GM19238 (cell line): ENCODE results near the gene RGS9.
"Not testable (repeated sequence)": the region's sequence is repeated elsewhere in the genome, so short reads cannot be mapped to it uniquely, and the experiment has no call there.

Experiments used
- DNase-seq: peaks from one replicate; pipeline ENCODE4 v3.0.0; 2011; ENCODE audit warnings: low spot score; ENCODE audit not compliant: insufficient read length

The RGS9 gene

DNA sequence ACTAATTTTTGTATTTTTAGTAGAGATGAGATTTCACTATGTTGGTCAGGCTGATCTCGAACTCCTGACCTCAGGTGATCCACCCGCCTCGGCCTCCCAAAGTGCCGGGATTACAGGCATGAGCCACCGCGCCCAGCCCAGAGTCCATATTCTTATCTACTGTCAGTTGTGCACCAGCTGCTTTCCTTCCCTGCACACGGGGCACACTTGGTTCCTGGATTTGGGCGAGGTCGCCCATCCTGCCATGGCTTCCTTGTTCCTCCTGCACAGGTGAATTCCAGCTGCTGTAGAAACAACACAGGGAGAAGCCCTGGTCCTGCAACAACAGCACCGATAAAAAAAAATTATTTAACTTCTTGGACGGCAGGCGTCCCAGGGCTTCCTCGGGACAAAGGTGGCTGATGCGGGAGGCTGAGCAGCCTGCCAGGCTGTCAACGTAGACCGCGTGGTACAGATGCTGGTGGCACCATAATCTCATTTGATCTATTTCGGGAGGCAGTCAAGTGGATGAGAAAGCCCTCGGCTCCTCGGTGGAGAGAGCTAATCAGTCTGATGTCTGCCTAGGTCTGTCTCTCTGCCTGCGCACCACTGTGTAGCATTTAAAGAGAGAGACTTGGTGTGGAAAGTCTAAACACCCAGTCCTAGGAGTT, 19.1 kb downstream of the RGS9 start:
- DNase-seq = no peak

DNA sequence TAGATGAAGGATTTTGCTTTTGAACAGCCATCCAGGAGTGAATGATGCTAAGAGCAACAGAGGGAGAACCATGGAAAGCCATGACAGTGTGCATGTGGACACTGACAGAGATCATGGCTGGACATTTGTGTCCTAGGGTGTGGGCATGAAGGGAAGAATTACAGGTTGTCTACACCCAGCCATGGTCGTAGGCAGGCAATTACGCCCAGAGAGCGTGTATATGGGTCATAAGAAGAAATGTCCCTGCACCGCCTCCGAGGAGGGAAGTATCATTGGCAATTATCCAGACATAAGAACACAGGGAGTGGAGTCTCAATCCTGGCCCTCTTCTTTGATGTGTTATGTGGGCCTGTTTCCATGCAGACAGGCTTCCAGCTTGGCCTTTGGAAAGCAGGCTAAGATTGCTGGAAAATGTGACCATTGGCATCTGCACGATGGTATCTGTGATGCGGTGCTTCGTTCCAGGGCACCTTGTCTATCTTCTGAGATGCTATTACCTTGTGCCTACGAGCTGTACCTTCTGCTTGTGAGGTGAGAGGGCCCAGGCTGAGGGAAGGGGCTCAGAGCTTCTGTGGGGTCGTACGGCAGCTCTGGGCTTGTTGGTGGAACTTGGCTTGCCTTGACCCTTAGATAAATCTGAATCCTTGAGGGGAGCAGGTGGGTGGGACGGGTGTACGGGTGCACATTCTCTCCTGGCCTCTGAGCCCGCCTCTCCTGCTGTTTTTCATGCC, 19.8 kb downstream of the RGS9 start:
- DNase-seq = no peak

DNA sequence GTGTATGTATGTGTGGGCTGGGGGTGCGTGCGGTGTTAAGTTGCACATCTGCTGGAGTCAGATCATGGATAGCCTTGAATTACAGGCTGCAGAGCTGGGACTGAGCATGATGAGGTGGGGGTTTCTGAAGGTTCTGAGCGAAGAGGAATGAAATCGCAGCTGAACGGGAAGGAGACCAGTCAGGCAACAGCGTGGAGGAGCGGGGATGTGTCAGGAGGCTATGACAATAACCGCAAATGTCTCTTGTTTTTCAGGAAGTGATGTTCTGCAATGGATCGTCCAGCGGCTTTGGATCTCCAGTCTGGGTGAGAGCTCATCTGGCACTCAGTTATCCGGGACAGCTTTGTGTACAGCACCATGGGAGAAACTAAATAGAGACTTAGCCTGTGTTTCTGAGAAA, 20.9 kb downstream of the RGS9 start:
- DNase-seq = no peak

DNA sequence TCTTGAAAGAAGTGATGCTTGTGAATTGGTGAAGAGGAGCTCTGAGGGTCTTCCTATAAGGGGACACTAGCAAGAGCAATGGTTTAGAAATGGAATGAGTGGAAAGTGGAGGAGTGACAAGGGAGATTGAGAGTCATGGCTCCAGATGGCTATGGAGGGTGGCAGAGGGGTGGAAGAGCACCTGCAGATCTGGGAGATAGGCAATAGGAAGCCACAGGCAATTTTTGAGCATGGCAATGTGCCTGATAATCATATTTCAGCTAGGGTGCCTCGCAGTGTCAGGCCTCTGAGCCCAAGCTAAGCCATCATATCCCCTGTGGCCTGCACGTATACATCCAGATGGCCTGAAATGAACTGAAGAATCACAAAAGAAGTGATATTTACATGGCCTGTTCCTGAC, 21.5 kb downstream of the RGS9 start:
- no peak for DNase-seq

DNA sequence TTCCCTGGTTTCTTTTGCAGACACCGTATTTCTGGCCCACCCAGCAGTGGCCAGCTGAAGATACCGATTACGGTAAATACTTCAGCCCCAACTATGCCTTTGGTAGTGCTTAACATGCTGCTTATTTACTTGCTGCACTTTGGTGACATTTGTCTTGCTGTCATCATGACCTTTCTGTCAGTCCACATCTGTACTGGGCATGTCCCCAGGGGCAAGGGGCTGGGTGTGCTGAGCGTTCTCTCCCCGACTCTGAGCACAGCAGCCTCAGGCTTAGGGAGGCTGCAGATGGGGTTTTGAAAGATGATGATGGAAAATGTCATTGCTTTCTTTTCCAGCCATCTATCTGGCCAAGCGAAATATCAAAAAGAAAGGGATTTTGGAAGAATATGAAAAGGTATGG, 23.3 kb downstream of the RGS9 start:
- no peak for DNase-seq

DNA sequence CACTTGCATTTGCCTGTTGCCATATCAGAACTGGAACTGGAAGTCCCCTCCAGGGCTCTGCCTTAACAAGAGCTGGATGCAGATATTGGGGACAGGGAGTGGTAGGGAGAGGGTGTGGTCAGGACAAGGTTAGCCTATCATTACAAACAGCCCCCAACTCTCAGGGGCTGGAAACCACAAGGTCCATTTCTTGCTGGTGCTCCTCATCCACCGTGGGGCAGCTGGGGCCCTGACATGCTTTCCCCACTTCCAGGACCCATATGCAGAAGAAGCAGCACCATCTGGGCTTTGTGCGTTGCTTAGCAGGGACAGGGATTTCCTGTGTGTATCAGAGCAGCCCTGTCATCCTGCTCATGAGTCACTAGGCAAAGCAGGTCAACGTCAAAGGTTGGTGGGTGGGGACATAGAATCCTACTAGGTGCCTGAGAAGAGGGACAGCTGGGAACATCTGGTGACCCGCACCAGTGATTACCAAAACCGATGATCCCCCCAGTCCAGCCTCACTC, 26.9 kb downstream of the RGS9 start:
- peak; percentile 35 for DNase-seq

DNA sequence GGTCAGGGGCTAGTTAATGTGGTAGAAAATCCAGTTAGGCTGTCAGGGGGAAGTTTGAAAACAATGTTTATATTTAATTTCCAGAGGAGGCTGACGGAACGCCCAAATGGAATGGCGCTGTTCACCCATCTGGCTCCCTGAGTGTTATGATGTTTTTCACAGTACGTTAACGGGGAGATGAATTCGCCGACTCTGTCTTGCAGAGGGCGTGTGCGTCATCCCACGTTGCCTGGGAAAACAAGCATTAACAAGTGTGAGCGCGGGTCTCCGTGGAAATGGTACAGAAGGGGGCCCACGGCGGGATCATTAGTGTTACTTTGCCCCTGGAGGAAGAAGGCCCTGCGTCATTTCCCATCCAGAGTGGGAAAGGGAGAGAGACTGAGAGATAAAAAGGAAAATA, 29.6 kb downstream of the RGS9 start:
- no peak for DNase-seq

DNA sequence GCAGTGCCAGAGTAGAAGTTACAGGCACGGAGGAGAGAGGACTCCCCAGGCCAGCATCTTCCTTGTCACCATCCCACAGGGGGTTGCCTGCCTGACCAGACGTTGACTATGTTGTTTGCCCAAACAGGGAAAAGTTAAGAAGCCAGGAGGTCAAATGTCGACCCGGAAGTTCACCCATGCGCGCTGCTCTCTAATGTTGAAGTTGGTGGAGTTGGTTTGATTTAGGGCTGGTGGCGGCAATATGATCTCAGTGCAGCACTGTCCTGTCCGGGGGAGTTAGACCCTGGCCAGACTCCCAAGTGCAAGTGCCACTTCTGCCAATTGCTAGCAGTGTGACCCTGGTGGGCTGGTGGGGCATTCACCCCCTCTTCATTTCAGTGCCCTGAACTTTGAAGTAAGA, 30.4 kb downstream of the RGS9 start:
- DNase-seq = no peak

DNA sequence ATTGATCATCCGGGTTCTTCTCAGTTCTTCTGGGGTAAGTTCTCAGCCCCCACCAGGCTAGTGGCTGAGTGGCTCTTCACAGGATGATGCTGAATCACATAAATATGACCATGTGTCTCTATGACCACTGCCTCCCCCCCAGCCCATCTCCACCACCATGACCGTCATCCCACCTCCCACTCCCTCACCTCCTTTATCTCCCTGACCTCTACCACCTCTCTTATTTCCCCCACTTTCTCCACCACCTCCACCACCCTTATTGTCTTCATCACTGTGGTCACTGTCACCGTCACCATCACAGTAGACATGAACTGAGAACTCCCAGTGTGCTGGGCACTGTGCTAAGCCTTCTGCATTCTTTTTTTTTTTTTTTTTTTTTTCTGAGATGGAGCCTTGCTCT, 32.5 kb downstream of the RGS9 start:
- no peak for DNase-seq

DNA sequence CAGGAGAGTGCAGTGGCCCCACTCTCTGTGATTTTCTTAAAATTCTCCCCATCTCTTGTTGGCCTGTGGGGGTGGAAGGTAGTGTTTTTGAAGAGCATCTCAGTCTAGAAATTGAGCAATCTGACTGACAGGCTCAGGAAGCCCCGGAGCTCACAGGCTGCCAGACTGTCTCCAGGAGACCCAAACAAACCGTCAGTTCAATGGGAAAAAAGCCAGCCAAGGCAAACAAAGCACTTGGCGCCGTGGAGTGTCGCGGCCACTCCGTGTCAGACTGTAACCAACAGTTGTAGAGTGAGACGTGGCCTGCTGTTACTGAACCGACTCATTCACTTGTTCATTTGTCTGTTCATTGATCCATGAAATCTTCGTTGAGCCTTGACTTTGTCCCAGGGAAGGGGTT, 33.7 kb downstream of the RGS9 start:
- no peak for DNase-seq

DNA sequence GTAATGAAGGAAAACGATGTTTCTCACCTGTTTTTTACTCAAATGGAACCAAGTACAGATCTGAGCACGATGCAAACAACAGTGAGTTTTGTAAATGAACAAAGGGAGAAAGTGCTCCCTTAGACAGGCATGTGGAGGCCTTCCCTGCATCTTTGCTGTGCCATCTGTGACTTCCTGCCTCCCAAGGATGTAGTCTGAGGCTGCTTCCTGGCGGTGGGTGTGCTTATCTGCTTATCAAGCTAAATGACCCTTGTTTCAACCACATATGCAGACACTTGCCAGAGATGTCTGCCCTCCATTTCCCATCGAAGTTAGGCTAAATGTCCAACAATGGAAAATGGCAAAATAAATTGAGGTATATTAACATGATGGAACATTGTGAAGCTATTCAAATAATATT, 34.6 kb downstream of the RGS9 start:
- DNase-seq = no peak

DNA sequence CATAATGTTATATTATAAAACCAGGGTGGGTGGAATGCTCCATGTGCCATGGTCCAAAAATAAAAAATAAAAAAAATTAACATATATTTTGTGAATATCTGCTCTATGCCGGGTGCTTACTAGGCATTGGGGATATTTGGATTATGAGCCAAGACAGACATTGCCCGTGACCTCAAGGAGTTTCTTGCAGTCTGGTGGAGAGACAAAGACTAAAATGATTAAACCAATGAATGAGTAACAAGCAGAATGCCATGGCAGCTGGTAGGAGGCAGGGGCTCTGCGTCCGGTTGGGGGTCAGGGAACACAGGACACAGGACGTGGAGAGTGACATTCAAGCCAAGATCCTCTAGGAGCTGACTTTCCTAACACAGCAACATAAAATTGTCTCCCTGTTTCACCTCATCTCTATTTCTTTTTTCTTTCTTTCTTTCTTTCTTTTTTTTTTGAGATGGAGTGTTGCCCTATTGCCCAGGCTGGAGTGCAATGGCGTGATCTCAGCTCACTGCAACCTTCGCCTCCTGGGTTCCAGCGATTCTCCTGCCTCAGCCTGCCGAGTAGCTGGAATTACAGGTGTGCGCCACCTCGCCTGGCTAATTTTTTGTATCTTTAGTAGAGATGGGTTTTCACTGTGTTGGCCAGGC, 35.4 kb downstream of the RGS9 start:
- DNase-seq = no peak

DNA sequence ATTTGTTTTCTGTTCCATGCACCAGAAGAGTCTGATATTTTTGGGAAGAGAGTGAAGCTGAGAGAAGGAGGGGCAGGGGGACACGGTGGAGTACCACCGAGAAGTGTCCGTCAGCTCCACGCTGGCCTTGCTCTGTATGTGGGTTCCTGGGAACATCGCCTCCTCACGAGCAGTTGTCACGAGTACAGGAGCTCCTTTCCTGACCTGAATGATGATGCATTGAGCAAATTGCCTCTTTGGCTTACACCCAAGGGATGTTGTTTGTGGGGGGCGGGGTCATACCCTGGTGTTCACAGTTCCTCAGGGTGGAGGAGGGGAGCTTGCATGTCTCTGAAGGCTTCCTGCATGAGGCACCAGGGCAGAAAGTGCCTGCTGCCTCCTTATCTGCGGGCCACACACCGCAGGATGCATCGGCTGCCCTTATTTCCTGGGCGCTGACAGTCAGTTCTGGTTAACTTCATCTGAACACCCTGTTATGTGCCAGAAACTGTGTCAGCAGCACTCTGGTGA, 36.2 kb downstream of the RGS9 start:
- DNase-seq = no peak

DNA sequence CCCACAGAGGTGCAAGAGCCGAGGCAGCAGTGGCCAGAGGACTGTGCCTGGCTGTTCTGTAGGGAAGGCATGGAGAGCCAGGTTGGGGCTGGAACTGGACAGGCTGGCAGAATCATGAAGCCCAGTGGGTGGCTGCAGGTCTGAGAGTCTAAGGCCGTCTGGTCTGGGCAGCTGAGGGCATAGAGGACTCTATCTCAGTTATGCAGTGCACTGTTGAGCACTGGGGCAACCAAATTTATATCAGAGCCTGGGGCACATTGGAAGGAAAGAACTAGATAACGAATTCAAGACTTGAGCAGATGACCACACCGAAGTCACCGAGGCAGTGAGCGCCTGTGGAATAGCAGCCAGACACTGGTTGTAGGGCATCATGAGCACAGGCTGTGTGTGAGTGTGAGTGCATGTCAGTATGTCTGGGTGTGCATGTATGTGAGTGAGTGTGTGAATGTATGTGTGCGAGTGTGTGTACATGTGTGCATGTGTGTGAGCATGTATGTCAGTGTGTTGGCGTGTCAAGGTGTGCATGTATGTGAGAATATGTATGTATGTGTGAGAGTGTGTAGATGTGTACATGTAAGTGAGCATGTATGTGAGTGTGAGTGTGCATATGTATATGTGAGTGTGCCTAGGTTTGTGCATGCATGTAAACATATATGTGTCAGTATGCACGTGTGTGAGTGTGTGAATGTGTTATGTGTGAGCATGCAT, 37.0 kb downstream of the RGS9 start:
- DNase-seq = no peak

DNA sequence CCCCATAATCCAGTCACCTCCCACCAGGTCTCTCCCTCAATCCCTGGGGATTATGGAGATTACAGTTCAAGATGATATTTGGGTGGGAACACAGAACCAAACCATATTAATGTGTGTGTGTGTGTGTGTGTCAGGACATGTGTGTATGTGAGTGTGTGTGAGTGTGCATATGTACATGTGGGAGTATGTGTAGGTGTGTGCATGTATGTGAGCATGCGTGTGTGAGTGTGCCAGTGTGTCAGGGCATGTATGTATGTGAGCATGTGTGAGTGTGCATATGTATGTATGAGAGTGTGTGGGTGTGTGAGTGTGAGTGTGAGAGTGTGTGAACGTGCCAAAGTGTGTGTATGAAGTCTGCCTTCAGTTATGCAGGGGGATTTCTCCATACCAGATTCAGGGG, 37.8 kb downstream of the RGS9 start:
- DNase-seq = no peak

DNA sequence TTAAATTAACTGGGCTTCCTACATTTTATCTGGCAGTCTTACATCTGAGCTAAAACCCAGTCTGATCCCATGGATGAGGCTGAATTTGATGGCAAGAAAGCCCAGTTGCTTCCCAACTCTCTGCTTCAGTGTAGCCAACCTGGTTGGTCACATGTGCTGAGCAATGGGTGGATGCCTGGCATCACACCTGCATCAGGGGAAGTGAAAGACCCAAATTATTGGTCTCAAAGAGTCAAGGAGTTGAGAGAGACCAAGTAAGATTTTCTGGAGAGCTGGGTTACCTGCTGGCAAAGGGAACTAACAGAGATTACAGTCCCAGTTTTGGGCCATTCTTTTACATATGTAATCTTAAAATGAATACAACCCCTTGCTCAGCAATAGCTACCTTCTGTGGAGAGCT, 38.8 kb downstream of the RGS9 start:
- DNase-seq = no peak

DNA sequence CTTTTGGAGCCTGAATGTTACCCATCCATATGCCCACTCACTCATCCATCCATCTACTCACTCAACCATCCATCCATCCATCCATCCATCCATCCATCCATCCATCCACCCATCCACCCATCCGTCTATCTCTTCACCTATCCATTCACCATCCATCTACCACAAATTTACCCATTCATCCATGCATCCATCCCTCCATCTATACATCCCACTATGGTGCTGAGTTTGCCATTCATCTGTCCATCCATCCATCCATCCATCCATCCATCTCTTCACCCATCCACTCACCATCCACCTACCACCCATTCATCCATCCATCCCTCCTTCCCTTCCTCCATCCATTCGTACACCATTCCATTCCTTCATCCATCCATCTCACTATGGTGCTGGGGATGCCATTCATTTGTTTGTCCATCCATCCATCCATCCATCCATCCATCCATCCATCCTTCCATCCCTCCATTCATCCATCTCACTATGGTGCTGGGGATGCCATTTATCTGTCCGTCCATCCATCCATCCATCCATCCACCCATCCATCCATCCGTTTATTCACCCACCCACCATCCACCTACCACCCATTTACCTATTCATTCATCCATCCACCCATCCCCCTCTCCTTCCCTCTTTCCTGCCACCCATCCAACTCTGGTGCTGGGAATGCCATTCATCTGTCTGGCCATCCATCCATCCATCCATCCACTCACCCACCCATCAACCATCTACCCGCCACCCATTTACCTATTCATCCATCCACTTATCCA, 39.7 kb downstream of the RGS9 start:
- DNase-seq = no peak

DNA sequence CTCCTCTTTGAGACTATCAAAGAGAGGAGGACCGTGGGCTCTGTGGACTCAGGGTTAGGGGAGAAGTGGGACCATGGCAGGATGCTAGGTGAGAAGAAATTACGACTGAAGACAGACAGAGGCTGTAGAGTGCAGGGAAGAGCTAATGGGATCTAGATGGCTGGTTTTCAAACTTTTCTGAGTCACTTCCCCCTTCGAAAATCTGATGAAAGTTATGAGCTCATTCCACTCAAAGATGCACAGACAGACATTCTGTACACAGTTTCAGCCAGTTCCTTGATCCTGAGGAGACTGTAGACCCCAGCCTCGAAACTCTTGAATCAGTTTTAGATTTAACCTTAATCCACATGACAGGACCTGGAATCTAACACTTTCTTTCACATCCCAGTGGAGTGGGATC, 40.7 kb downstream of the RGS9 start:
- DNase-seq = no peak

DNA sequence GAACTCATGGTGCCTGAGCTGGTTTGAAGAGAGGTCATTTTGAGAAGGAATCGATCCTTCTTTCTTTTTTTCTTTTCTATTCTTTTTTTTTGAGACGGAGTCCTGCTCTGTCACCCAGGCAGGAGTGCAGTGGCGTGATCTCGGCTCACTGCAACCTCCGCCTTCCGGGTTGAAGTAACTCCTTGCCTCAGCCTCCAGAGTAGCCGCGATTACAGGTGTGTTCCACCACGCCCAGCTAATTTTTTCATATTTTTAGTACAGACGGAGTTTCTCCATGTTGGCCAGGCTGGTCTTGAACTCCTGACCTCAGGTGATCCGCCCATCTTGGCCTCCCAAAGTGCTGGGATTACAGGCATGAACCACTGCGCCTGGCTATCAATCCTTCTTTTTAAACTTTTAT, 43.1 kb downstream of the RGS9 start:
- DNase-seq = not testable (repeated sequence)

DNA sequence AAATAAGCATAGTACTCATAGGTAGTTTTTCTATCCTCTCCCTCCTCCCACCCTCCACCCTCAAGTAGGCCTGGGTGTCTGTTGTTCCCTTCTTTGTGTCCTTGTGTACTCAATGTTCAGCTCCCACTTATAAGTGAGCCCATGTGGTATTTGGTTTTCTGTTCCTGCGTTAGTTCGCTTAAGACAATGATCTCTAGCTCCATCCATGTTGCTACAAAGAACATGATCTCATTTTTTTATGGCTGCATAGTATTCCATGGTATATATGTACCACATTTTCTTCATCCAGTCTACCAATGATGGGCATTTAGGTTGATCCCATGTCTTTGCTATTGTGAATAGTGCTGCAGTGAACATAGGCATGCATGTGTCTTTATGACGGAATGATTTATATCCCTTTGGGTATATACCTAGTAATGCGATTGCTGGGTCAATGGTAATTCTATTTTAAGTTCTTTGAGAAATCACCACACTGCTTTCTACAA, 43.6 kb downstream of the RGS9 start:
- DNase-seq = not testable (repeated sequence)
